ENCODE data around the gene FAM222B.

The FAM222B gene

GRCh38 chr17:28763804-28764266 lies 78.8 kb downstream of the FAM222B start:
- peak; percentile 72 to 86 for DNase-seq

DNA sequence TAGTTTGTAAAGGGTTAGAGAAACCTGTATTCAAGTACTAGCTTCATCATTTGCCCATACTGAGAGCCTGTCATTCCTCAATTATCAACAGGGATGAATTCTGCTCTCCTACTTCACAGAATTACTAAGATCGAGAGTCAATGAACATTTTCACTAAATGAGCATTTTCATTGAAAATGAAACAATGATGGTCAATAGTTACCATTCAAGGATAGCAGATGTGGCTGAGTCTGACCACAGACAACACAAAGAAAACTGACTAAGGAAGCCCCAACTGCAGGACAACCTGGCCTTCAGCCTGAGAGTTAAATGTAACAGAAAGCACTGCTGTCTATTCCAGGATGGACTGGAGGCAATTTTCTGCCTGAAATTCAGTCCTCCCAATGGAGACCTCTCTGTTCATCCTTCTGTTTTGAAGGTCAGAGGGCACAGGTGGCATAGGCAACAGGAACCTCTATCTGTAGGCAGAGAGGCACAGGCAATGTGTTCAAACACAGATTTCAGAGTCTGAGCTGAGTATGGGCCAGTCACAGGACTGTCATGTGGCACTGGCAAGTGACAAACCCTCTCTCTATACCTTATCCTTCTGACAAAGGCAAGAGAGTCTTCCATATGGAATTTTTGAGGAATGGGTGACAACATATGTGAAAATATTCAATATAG lies 79.3 kb downstream of the FAM222B start:
- DNase-seq, result no peak

DNA sequence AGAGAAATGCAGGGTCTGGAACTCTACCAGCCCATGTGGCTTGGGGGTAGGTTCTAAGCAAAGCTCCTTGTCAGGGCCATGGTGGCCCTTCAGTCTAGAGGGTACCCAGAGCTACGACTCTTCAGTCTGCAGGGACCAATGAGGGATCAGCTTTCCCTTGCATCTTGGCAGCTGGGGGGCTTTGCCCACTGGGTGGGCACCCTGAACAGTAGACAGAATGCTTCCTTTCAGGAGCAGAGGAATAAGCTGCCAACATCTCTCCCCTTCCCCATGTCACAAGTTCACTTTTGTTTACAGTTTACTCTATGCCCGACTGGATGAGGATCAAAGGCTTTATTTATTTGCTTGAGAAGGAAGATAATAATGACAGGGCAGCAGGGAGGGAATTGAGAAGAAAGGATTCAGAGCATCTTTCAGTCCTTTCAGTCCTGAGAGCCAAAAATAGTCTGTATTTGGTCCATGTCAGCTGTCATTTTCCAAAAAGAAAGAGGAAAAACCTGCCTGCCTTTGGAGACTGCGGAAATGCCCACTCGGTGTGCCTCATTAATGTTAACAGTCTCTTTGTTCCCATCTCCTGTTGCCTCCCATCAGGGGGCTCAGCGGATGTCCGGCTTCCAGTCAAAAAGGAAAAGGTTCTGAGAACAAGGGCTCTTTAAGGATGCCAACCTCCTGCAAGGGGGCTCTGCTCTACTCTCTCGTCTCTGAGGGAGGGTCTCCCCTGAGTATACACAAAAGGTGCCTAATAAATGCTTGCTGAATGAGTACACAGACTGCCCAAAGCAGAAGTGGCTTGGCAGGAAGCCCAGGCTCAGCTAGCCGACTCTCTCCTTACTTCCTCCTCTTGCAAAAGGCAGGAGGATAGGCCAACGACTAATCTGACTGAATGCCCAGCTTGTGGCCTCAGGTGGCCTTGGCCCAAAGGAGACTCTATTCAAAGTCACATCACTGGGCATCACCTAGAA lies 81.7 kb downstream of the FAM222B start:
- no peak for DNase-seq

GRCh38 chr17:28759256-28759865 lies 83.2 kb downstream of the FAM222B start:
- DNase-seq, result no peak

DNA sequence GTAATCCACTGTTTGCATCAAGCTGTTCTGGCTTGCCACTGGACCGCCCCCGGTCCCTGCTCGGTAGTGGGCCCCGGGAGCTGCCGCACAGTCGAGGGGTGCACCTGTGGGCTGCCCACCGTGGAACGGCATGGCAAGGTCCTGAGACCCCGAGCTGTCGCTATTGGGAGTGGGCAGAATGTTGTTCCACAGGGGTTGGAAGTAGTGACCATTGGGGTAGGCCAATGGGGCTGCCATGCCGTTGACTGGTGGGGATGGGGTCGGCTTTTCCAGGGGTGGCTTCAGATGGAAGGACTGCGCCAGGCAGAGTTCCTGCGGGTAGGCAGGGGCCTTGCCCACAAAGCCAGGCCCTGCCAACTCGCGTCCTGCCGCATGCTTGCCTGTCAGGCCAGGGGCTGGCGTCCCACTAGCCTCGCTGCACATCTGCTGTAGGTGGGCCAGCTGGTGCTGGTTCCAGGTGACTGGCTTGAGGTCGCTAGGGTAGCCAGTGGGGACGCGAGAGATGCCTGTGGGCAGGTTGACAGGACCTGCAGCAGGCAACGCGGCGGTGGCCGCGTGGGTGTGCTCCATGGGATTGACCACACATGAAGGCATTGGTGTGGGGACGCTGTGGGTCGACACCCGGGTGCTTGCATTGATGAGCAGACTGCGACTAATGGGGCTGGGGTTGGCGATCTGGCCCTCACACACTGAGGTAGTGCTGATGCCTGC lies 84.0 kb downstream of the FAM222B start:
- no peak for DNase-seq

DNA sequence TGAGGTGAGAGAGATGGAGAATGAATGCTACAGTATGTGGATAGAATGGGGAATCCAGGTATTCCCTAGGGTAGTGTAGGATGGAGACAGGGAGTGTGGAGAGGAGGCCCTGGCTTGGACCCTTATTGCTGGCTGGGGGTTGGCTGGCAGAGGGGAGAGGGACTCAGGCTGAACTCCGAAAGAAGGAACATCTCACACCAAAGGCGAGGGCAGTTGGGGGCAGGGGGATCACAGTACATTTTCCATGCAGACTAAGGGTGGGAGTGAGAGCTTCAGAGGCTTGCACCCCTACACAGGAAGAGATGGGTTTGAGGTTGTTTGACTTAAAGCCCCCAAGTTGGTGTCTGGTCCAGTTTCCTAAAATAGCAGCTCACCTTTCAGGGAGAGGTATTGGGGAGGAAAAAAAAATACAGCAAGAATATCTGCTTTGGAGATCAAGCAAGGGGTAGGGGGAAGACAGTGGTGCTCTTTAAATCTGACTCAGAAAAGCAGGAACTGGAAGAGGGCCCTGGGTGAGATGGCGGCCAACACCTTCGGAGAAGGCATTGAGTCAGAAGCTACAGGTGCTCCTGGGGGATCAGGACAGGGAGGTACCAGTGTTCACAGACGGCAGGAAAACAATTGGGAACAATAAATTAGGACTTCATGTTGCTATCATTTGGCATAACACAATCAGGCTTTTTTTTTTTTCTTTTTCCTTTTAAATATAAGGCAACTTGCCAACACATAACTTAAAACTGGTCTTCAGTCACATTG lies 86.4 kb downstream of the FAM222B start:
- no peak for DNase-seq

- DNase-seq, result no peak
These were observed 87.1 kb downstream of the FAM222B start for GRCh38 chr17:28755486-28755885.

- no peak for DNase-seq
These were observed 90.8 kb downstream of the FAM222B start for GRCh38 chr17:28751600-28752366.

DNA sequence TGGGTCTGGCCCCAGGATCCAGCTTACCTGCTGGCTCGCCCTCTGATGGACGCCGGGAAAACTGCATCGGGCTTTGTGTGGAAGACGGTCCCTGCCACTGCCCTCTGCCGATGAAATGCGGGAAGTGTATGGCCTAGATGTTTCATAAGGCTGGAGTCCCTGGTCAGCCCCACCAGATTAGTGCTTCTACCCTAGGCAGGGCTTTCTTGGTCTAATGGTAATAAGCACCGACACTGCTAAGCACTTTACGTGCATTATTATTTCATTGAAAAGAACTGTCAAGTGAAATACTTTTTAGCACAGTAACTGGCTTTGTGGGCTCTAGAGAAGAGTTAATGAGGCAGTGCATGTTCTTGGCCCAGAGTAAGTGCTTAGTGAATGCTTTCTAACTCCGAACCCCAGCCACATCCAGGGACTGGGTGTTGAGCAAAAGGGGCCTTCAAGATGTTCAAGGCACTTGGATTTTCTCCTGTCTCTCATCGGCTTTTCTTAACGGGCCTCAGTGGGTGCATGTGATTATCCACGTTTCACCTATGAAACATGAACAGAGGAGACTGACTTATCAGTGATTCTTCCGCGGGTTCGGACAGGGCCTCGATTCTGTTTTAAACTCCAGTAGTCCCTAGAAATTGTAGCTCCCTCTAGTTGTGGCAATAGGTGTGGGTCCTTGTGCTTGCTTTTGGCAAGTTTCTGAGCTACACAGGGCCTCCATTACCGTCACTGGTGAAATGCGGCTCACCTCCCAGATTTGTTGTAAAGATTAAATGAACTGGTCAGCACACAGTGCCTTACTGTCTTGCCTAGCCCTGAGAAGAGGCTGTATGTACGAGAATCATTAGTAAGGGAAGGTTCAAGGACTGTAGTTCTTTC lies 92.2 kb downstream of the FAM222B start:
- DNase-seq, result peak; percentile 89 to 92

DNA sequence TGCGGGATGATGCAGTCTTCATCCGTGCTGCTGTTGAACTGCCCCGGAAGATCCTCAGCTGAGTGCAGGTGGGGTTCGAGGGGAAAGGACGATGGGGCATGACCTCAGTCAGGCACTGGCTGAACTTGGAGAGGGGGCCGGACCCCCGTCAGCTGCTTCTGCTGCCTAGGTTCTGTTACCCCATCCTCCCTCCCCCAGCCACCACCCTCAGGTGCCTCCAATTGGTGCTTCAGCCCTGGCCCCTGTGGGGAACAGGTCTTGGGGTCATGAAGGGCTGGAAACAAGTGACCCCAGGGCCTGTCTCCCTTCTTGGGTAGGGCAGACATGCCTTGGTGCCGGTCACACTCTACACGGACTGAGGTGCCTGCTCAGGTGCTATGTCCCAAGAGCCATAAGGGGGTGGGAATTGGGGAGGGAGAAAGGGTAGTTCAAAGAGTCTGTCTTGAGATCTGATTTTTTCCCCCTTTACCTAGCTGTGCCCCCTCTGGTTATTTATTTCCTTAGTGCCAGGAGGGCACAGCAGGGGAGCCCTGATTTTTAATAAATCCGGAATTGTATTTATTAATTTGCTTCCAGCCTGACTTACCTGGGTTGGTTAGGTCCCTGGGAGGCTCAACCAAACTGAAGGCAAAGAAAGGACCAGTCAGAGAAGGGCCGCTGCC lies 92.9 kb downstream of the FAM222B start:
- no peak for DNase-seq

DNA sequence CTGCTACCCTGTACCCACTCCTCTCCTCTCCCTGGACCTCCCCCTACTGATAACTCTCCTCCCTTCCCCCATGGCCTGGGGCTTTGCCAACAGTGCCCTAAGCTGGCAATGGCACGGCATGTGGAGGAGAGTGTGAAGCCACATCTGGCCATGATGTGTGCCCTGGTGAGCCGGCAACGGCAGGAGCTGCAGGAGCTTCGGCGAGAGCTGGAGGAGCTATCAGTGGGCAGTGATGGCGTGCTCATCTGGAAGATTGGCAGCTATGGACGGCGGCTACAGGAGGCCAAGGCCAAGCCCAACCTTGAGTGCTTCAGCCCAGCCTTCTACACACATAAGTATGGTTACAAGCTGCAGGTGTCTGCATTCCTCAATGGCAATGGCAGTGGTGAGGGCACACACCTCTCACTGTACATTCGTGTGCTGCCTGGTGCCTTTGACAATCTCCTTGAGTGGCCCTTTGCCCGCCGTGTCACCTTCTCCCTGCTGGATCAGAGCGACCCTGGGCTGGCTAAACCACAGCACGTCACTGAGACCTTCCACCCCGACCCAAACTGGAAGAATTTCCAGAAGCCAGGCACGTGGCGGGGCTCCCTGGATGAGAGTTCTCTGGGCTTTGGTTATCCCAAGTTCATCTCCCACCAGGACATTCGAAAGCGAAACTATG lies 93.6 kb downstream of the FAM222B start:
- no peak for DNase-seq

- DNase-seq, result no peak
These were observed 94.5 kb downstream of the FAM222B start for GRCh38 chr17:28747801-28748750.

DNA sequence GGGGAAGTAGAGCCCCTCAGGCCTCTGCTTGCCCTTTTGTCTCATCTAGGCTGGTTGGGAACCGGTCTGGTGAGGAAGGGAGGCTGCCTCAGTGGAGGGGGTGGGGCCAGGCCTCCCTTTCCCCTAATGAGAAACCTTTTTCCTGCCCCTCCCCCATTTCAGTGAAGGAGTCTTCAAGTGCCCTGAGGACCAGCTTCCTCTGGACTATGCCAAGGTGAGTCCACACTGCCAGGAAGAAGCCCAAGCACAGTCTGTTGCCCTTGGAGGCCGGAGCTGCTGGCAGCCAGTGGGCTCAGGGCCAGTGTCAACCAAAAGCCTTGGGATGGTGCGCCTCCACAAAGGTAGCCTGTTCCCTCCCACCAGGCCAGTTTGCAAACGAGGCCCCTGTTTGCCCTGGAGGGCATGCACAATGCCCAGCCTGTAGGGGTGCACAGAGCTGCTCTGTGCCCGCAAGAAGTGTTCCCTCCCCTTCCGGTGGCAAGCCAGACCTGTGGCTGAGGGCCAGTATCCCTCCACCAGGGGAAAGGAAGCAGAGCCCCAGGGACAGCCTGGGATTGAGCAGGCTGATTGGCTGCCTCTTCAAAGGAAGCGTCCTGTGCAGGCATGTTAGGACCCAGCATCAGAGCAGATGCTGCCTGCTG lies 95.4 kb downstream of the FAM222B start:
- DNase-seq, result no peak

DNA sequence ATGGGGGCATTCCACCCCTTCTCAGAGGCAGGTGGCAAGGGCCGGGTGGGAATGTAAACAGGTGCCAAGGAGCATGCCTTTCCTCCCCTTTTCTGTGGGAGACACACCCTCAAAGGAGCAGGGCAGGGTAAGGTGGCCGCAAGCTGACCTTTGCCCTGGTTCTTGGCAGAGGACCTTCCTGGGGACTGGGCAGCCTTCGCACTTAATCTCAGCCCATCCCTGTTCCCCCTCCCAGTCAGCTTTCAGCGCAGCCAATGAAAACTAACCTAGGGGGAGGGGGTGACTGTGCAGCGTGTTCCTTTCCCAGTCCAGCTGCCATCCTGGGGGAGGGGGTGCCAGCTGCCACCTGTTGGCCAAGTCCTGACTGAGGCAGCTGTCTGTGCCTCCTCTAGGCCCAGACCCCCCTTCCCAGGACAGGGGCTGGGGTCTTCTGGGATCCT lies 96.0 kb downstream of the FAM222B start:
- no peak for DNase-seq

DNA sequence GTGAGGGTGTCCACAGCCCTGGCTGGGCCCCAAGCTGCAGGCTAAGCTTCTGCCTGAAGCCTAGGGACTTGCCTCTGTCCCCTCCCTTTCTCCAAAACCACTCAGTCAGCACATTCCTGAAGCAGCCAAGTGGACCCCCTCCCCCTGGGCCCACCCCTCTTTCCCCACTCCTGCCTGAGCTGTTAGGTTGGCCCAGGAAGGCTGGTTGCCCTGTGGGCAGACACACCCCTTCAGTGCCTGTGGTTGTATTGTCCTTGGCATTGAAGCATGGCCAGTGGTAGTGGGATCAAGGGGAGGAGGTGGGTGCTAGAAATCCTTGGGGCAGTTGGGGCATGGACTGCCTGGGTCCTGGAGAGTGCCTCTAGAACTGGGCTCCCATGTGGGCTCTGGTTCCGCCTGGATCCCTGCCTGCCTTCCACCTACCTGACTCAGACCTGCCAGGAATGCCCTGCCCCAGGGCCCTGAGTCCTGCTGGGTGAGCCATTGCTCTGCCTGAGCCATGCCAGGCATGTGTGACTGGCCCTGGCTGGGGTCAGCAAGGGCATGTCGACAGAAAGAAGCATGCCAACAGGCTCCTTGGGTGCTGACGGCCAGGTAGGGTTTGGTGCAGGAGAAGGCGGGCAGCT lies 96.7 kb downstream of the FAM222B start:
- DNase-seq, result no peak

GRCh38 chr17:28744972-28745785 lies 97.4 kb downstream of the FAM222B start:
- peak; percentile 24 to 51 for DNase-seq

All from CD4-positive, alpha-beta T cell treated with Interferon alpha-2 for 1 hour (primary cell).